DND-41 (cell line): ENCODE results near the gene MTG2.

Experiments used
- ATAC-seq: fragments of 200-7000 bp; cut with Tn5 transposase; 3 replicates; pipeline ENCODE4 v1.9.1; 2021; ENCODE audit warnings: low read depth; ENCODE audit not compliant: insufficient read depth
- DNase-seq: peaks from one replicate; pipeline ENCODE4 v3.0.0-alpha.2; 2020
- H2AFZ ChIP-seq: 2 replicates; pipeline ENCODE4 v1.6.0; 2012; ENCODE audit warnings: low read depth, low read length
- H3K27ac ChIP-seq: 2 replicates; pipeline ENCODE4 v1.5.1; 2012; ENCODE audit warnings: low read length, inconsistent platforms
- H3K27me3 ChIP-seq: fragments of 200-600 bp; sonication (generic); 2 replicates; pipeline ENCODE4 v1.6.0; 2012; ENCODE audit warnings: low read length, mild to moderate bottlenecking, inconsistent platforms; ENCODE audit not compliant: insufficient read depth, poor library complexity
- H3K36me3 ChIP-seq: 2 replicates; pipeline ENCODE4 v1.5.1; 2012; ENCODE audit warnings: low read length, inconsistent platforms; ENCODE audit not compliant: insufficient read depth
- H3K4me1 ChIP-seq: 2 replicates; pipeline ENCODE4 v1.5.1; 2012; ENCODE audit warnings: mild to moderate bottlenecking, low read length; ENCODE audit not compliant: insufficient read depth
- H3K4me2 ChIP-seq: 2 replicates; pipeline ENCODE4 v1.6.0; 2012; ENCODE audit warnings: mild to moderate bottlenecking, moderate library complexity, low read length, inconsistent platforms; ENCODE audit not compliant: insufficient read depth
- H3K4me3 ChIP-seq, 2 experiments: fragments of 200-600 bp in 1 of 2; shearing (Covaris generic) in 1 of 2; 2 replicates each; pipeline ENCODE4 v1.5.1; 2012 to 2016; ENCODE audit warnings: inconsistent platforms in 2 of 2, low read length in 2 of 2, mild to moderate bottlenecking in 2 of 2, low read depth in 1 of 2, moderate library complexity in 1 of 2
- H3K79me2 ChIP-seq: 2 replicates; pipeline ENCODE4 v1.6.0; 2012; ENCODE audit warnings: low read length, inconsistent platforms; ENCODE audit not compliant: insufficient read depth
- H3K9ac ChIP-seq: 2 replicates; pipeline ENCODE4 v1.6.0; 2012; ENCODE audit warnings: low read depth, mild to moderate bottlenecking, inconsistent platforms, low read length, moderate library complexity
- H3K9me3 ChIP-seq: 2 replicates; pipeline ENCODE4 v1.5.1; 2012; ENCODE audit warnings: low read length, moderate library complexity, mild to moderate bottlenecking, inconsistent platforms; ENCODE audit not compliant: insufficient read depth, severe bottlenecking
- H4K20me1 ChIP-seq: 2 replicates; pipeline ENCODE4 v1.6.0; 2012; ENCODE audit warnings: low read length; ENCODE audit not compliant: insufficient read depth
- EZH2 ChIP-seq: IDR thresholded peaks from 3 replicates; pipeline ENCODE4 v1.6.1; 2012; ENCODE audit warnings: borderline replicate concordance, low read depth, mild to moderate bottlenecking, moderate library complexity, low read length, inconsistent platforms; ENCODE audit not compliant: severe bottlenecking
- TF ChIP-seq, protein P1 (sequence below): IDR thresholded peaks from 2 replicates; pipeline ENCODE4 v1.5.1; 2012; ENCODE audit warnings: borderline replicate concordance, low read length, moderate library complexity, mild to moderate bottlenecking; ENCODE audit not compliant: poor library complexity, severe bottlenecking; ENCODE audit errors: extremely low read depth

The MTG2 gene

DNA sequence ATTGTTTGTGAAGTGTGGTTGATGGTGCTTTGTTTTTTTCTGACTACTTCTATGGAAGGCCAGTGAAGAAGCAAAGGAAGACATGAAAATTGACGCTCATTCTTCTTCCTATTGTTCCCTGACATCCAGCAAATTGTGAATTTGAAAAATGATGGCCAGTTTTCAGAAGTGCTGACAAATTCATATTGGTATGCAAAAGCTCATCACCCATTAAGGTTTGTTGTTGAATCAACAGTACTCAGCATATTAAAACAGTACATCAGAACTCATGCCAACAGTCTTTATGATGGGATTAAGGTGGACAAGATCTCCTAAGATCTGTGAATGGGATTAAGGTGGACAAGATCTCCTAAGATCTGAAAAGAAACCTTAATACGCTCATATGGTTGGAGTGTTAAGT is 1.0 kb upstream of the MTG2 start:
- Histone ChIP-seq H4K20me1 (peaks cover 13% of the 10 kb centered on the region; the same call in 1 of the 2 replicates), H3K79me2 (peaks cover 41% of the 10 kb centered on the region), H3K36me3 (peaks cover 17% of the 10 kb centered on the region), H3K4me3 (peak overlapping the region; percentile 85 to 89), H3K27me3 (no peaks in the 10 kb centered on the region), H2AFZ (0 out of 2 replicates have a peak overlapping the region, but pooled peaks have one; percentile 95), H3K27ac (peak overlapping the region; percentile 91), H3K9ac (peak overlapping the region; percentile 88), H3K4me2 (peak overlapping the region; percentile 93), H3K4me1 (peaks cover 30% of the 10 kb centered on the region), H3K9me3 (no peaks in the 10 kb centered on the region)
- DNase-seq (no peak), ATAC-seq (no peak)
- no peak for TF ChIP-seq EZH2
- TF ChIP-seq, protein P1, sequence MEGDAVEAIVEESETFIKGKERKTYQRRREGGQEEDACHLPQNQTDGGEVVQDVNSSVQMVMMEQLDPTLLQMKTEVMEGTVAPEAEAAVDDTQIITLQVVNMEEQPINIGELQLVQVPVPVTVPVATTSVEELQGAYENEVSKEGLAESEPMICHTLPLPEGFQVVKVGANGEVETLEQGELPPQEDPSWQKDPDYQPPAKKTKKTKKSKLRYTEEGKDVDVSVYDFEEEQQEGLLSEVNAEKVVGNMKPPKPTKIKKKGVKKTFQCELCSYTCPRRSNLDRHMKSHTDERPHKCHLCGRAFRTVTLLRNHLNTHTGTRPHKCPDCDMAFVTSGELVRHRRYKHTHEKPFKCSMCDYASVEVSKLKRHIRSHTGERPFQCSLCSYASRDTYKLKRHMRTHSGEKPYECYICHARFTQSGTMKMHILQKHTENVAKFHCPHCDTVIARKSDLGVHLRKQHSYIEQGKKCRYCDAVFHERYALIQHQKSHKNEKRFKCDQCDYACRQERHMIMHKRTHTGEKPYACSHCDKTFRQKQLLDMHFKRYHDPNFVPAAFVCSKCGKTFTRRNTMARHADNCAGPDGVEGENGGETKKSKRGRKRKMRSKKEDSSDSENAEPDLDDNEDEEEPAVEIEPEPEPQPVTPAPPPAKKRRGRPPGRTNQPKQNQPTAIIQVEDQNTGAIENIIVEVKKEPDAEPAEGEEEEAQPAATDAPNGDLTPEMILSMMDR: no peak

DNA sequence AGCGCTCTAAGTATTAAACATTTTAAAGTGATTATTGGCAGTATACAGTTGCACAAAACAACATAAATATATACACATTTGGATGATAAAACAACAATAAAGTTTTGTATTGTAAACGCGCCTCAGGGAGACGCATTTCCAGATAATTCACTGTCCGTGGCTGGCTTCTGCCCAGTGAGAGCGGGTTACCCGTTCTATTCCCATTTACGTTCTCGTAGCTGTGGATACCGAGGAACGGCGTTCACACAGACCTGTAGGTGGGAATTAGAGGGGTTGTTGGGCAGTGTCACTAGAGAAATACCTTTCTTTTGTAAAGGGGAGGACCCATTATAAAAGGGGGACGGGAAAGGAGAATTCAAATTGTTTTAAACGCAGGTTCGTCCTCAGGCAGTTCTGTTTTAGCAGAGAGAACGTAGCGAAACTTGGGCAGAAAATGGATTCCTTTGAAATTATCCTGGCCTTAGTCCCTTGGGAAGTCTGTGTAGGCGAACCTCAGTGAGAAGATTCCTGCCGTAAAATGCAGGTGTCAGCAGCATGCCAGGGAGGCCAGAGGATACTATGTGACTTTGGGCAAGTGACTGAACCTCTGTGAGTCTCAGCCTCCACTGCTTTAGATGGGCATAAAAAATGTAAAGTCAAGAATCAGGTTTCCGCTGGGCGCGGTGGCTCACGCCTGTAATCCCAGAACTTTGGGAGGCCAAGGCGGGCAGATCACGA is 756 bp downstream of the MTG2 start:
- H3K27me3 ChIP-seq: no peaks in the 10 kb centered on the region
- peak overlapping the region; percentile 91 for H3K27ac ChIP-seq
- H3K4me2 ChIP-seq: peak overlapping the region; percentile 93
- peaks cover 16% of the 10 kb centered on the region; the same call in 1 of the 2 replicates for H4K20me1 ChIP-seq
- no peaks in the 10 kb centered on the region for H3K9me3 ChIP-seq
- TF ChIP-seq, protein P1: no peak
- no peak for TF ChIP-seq EZH2
- peaks cover 15% of the 10 kb centered on the region for H3K36me3 ChIP-seq
- peak overlapping the region; percentile 78 for H2AFZ ChIP-seq
- DNase-seq (no peak), ATAC-seq (no peak)
- H3K4me3 ChIP-seq: peak overlapping the region; percentile 85 to 89
- H3K79me2 ChIP-seq: peaks cover 58% of the 10 kb centered on the region
- peak overlapping the region; percentile 88 for H3K9ac ChIP-seq
- H3K4me1 ChIP-seq: peaks cover 32% of the 10 kb centered on the region

DNA sequence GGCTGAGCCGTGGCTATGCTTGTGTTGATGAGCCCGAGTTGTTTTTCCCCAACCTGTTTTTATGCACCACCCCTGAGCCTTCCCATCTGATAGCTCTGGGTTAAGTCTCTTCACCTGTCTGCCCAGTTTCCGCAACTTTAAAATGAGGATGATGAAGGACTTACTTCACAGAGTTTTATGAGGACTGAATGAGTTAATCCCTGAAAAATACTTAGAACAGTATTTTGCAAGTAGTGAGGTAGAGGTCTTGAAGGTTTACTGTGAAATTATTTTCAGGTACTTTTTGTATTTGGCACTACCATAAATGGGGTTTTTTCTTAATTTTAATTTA is 3.2 kb downstream of the MTG2 start:
- Histone ChIP-seq H3K4me2 (peak overlapping the region; percentile 13; the same call in 1 of the 2 replicates), H2AFZ (no peak overlapping the region), H3K4me3 (no peak overlapping the region), H3K36me3 (peaks cover 28% of the 10 kb centered on the region), H3K27me3 (no peaks in the 10 kb centered on the region), H3K79me2 (peaks cover 81% of the 10 kb centered on the region), H3K9ac (no peak overlapping the region), H3K9me3 (no peaks in the 10 kb centered on the region), H4K20me1 (peaks cover 27% of the 10 kb centered on the region), H3K4me1 (peaks cover 32% of the 10 kb centered on the region), H3K27ac (no peak overlapping the region)
- TF ChIP-seq, protein P1: no peak
- no peak for TF ChIP-seq EZH2
- DNase-seq (no peak), ATAC-seq (no peak)
